HEK293 (cell line): Measurements from ENCODE around the gene THRAP3.

Source experiments
- ATF2 ChIP-seq: fragments of 450-650 bp; formaldehyde crosslinking; IDR thresholded peaks from 2 replicates; pipeline ENCODE4 v1.5.1; 2016; ENCODE audit warnings: missing biosample characterization, missing genetic modification characterization, low read depth
- BCL11A ChIP-seq: fragments of 450-650 bp; formaldehyde crosslinking; IDR thresholded peaks from 2 replicates; pipeline ENCODE4 v1.5.1; 2016; ENCODE audit warnings: low read depth, missing biosample characterization, missing genetic modification characterization
- GLI2 ChIP-seq: fragments of 450-650 bp; formaldehyde crosslinking; IDR thresholded peaks from 2 replicates; pipeline ENCODE4; 2017; ENCODE audit warnings: missing biosample characterization, missing genetic modification characterization, low read depth, borderline replicate concordance
- IKZF3 ChIP-seq: fragments of 450-650 bp; IDR thresholded peaks from 2 replicates; pipeline ENCODE4 v1.5.0; 2018; ENCODE audit warnings: missing biosample characterization, mild to moderate bottlenecking, missing genetic modification characterization, moderate library complexity
- KLF1 ChIP-seq: fragments of 450-650 bp; formaldehyde crosslinking; IDR thresholded peaks from 2 replicates; pipeline ENCODE4 v1.5.1; 2016; ENCODE audit warnings: missing biosample characterization, missing genetic modification characterization
- KLF10 ChIP-seq: fragments of 450-650 bp; IDR thresholded peaks from 2 replicates; pipeline ENCODE4 v1.5.1; 2018; ENCODE audit warnings: missing biosample characterization, mild to moderate bottlenecking, missing genetic modification characterization
- MYNN ChIP-seq: fragments of 450-650 bp; formaldehyde crosslinking; IDR thresholded peaks from 2 replicates; pipeline ENCODE4 v1.5.1; 2016; ENCODE audit warnings: missing biosample characterization, missing genetic modification characterization, borderline replicate concordance
- PATZ1 ChIP-seq: fragments of 450-650 bp; formaldehyde crosslinking; IDR thresholded peaks from 2 replicates; pipeline ENCODE4 v1.5.1; 2016; ENCODE audit warnings: missing biosample characterization, missing genetic modification characterization
- TSHZ1 ChIP-seq: fragments of 450-650 bp; formaldehyde crosslinking; IDR thresholded peaks from 2 replicates; pipeline ENCODE4 v1.5.1; 2016; ENCODE audit warnings: missing biosample characterization, missing genetic modification characterization, borderline replicate concordance
- ZBTB21 ChIP-seq: fragments of 450-650 bp; formaldehyde crosslinking; IDR thresholded peaks from 2 replicates; pipeline ENCODE4 v1.5.1; 2017; ENCODE audit warnings: missing biosample characterization, missing genetic modification characterization
- ZBTB44 ChIP-seq: fragments of 450-650 bp; IDR thresholded peaks from 2 replicates; pipeline ENCODE4 v1.5.1; 2018; ENCODE audit warnings: missing biosample characterization, mild to moderate bottlenecking, missing genetic modification characterization
- ZEB2 ChIP-seq: fragments of 450-650 bp; formaldehyde crosslinking; IDR thresholded peaks from 2 replicates; pipeline ENCODE4 v1.5.1; 2016; ENCODE audit warnings: missing biosample characterization, missing genetic modification characterization
- ZFHX2 ChIP-seq: fragments of 450-650 bp; formaldehyde crosslinking; conservative IDR thresholded peaks from 2 replicates; pipeline ENCODE4 v1.5.1; 2016; ENCODE audit warnings: missing biosample characterization, missing genetic modification characterization
- ZFP69B ChIP-seq: fragments of 450-650 bp; formaldehyde crosslinking; IDR thresholded peaks from 2 replicates; pipeline ENCODE4 v1.5.1; 2016; ENCODE audit warnings: missing biosample characterization, missing genetic modification characterization
- ZNF140 ChIP-seq: fragments of 450-650 bp; formaldehyde crosslinking; IDR thresholded peaks from 2 replicates; pipeline ENCODE4 v1.5.1; 2016; ENCODE audit warnings: missing biosample characterization, missing genetic modification characterization
- ZNF146 ChIP-seq: fragments of 450-650 bp; formaldehyde crosslinking; IDR thresholded peaks from 2 replicates; pipeline ENCODE4 v1.5.1; 2016; ENCODE audit warnings: missing biosample characterization, missing genetic modification characterization
- ZNF2 ChIP-seq: fragments of 450-650 bp; formaldehyde crosslinking; IDR thresholded peaks from 2 replicates; pipeline ENCODE4 v1.5.1; 2016; ENCODE audit warnings: missing biosample characterization, missing genetic modification characterization
- ZNF24 ChIP-seq: fragments of 450-650 bp; formaldehyde crosslinking; IDR thresholded peaks from 2 replicates; pipeline ENCODE4 v1.5.1; 2016; ENCODE audit warnings: missing biosample characterization, missing genetic modification characterization
- ZNF266 ChIP-seq: fragments of 450-650 bp; formaldehyde crosslinking; IDR thresholded peaks from 2 replicates; pipeline ENCODE4 v1.5.1; 2016; ENCODE audit warnings: missing biosample characterization, missing genetic modification characterization, low read depth
- ZNF335 ChIP-seq: fragments of 450-650 bp; formaldehyde crosslinking; conservative IDR thresholded peaks from 2 replicates; pipeline ENCODE4 v1.5.1; 2016; ENCODE audit warnings: missing biosample characterization, missing genetic modification characterization
- ZNF354C ChIP-seq: fragments of 450-650 bp; formaldehyde crosslinking; IDR thresholded peaks from 2 replicates; pipeline ENCODE4 v1.5.1; 2016; ENCODE audit warnings: missing biosample characterization, missing genetic modification characterization, low read depth, borderline replicate concordance
- ZNF398 ChIP-seq: fragments of 450-650 bp; formaldehyde crosslinking; IDR thresholded peaks from 2 replicates; pipeline ENCODE4 v1.5.1; 2017; ENCODE audit warnings: missing biosample characterization, missing genetic modification characterization
- ZNF600 ChIP-seq: fragments of 450-650 bp; formaldehyde crosslinking; IDR thresholded peaks from 2 replicates; pipeline ENCODE4 v1.5.1; 2016; ENCODE audit warnings: missing biosample characterization, missing genetic modification characterization
- ZNF629 ChIP-seq: fragments of 450-650 bp; formaldehyde crosslinking; IDR thresholded peaks from 2 replicates; pipeline ENCODE4 v1.5.1; 2017; ENCODE audit warnings: missing biosample characterization, missing genetic modification characterization
- ZNF639 ChIP-seq: fragments of 450-650 bp; formaldehyde crosslinking; IDR thresholded peaks from 2 replicates; pipeline ENCODE4 v1.5.1; 2016; ENCODE audit warnings: missing biosample characterization, missing genetic modification characterization
- ZNF692 ChIP-seq: fragments of 450-650 bp; formaldehyde crosslinking; IDR thresholded peaks from 2 replicates; pipeline ENCODE4 v1.5.1; 2016; ENCODE audit warnings: missing biosample characterization, missing genetic modification characterization
- ZXDB ChIP-seq: fragments of 450-650 bp; formaldehyde crosslinking; IDR thresholded peaks from 2 replicates; pipeline ENCODE4 v1.5.1; 2016; ENCODE audit warnings: missing biosample characterization, missing genetic modification characterization

The THRAP3 gene

GRCh38 chr1:36238433-36238832 is 14.2 kb downstream of the THRAP3 start (continued):
- TF ChIP-seq ZNF398 (tag by site-specific recombination) (no peak), KLF10 (tag by site-specific recombination) (peak; percentile 62), ZNF2 (tag by site-specific recombination) (peak; percentile 80; the same call in 1 of the 2 replicates), IKZF3 (tag by site-specific recombination) (peak; percentile 78), ZNF354C (tag by site-specific recombination) (no peak), ZNF140 (tag by site-specific recombination) (no peak), ATF2 (tag by site-specific recombination) (peak; percentile 66; the same call in 1 of the 2 replicates), KLF1 (tag by site-specific recombination) (no peak), ZBTB44 (tag by site-specific recombination) (no peak), ZFHX2 (tag by site-specific recombination) (peak; percentile 53; the same call in 1 of the 2 replicates), ZFP69B (tag by site-specific recombination) (0 out of 2 replicates have a peak, but pooled peaks have one; percentile 53), ZNF629 (tag by site-specific recombination) (peak; percentile 89), ZNF146 (tag by site-specific recombination) (0 out of 2 replicates have a peak, but pooled peaks have one; percentile 14), ZBTB21 (peak; percentile 50; the same call in 1 of the 2 replicates), GLI2 (tag by site-specific recombination) (no peak), ZNF600 (tag by site-specific recombination) (peak; percentile 56), PATZ1 (tag by site-specific recombination) (peak; percentile 41; the same call in 1 of the 2 replicates), ZXDB (tag by site-specific recombination) (peak; percentile 77), BCL11A (tag by site-specific recombination) (0 out of 2 replicates have a peak, but pooled peaks have one; percentile 53), MYNN (tag by site-specific recombination) (peak; percentile 76; the same call in 1 of the 2 replicates), ZNF266 (no peak), TSHZ1 (tag by site-specific recombination) (peak; percentile 67), ZEB2 (tag by site-specific recombination) (peak; percentile 94), ZNF639 (tag by site-specific recombination) (peak; percentile 72; the same call in 1 of the 2 replicates), ZNF692 (tag by site-specific recombination) (peak; percentile 60), ZNF335 (tag by site-specific recombination) (peak; percentile 56), ZNF24 (tag by site-specific recombination) (0 out of 2 replicates have a peak, but pooled peaks have one; percentile 36)
